Embryonic facial prominence (tissue), 1 donor: ENCODE data around the gene DZANK1.
"Not testable (repeated sequence)": the region's sequence is repeated elsewhere in the genome, so short reads cannot be mapped to it uniquely, and the experiment has no call there.

Experiments
- DNase-seq: peaks from one replicate; pipeline ENCODE4 v3.0.0-alpha.2; 2016; ENCODE audit errors: extremely low spot score

DZANK1 gene

GRCh38 chr20:18377896-18378481, 88.8 kb downstream of the DZANK1 start:
- no peak for DNase-seq

GRCh38 chr20:18375551-18375950, 91.3 kb downstream of the DZANK1 start:
- not testable (repeated sequence) for DNase-seq

GRCh38 chr20:18372296-18372695, 94.5 kb downstream of the DZANK1 start:
- DNase-seq: no peak

- DNase-seq: no peak
Measured at GRCh38 chr20:18364768-18365167, 102.1 kb downstream of the DZANK1 start.

GRCh38 chr20:18363708-18364107, 103.1 kb downstream of the DZANK1 start:
- DNase-seq: no peak

- DNase-seq: no peak
Measured at GRCh38 chr20:18362916-18363315, 103.9 kb downstream of the DZANK1 start.

GRCh38 chr20:18361678-18362077, 105.2 kb downstream of the DZANK1 start:
- no peak for DNase-seq

- no peak for DNase-seq
Measured at GRCh38 chr20:18360635-18361034, 106.2 kb downstream of the DZANK1 start.

- no peak for DNase-seq
Measured at GRCh38 chr20:18359854-18360253, 107.0 kb downstream of the DZANK1 start.

- not testable (repeated sequence) for DNase-seq
Measured at GRCh38 chr20:18349749-18350148, 117.1 kb downstream of the DZANK1 start.
